Osteocyte (in vitro differentiated cells): ENCODE results near the gene EEPD1. TPM values are rescaled to one million over a fixed set of nuclear protein-coding genes. Genes with fewer than 3 reads are reported as not detected.
A peak's percentile ranks its signal among the peaks of the same experiment; 100 is the strongest.
"Not testable (repeated sequence)": the region's sequence is repeated elsewhere in the genome, so short reads cannot be mapped to it uniquely, and the experiment has no call there.

Experiments used
- DNase-seq: peaks from one replicate; pipeline ENCODE4 v3.0.0; 2021; ENCODE audit warnings: mixed read lengths; ENCODE audit not compliant: unreplicated experiment; ENCODE audit errors: extremely low spot score
- H3K27ac Mint-ChIP-seq: one replicate; pipeline ENCODE4 v1.8.0; 2021; ENCODE audit warnings: mild to moderate bottlenecking, mixed read lengths; ENCODE audit not compliant: unreplicated experiment
- H3K27me3 Mint-ChIP-seq: one replicate; pipeline ENCODE4 v1.8.0; 2021; ENCODE audit warnings: mixed read lengths; ENCODE audit not compliant: unreplicated experiment
- H3K36me3 Mint-ChIP-seq: one replicate; pipeline ENCODE4 v1.8.0; 2021; ENCODE audit warnings: mixed read lengths; ENCODE audit not compliant: unreplicated experiment
- H3K4me1 Mint-ChIP-seq: one replicate; pipeline ENCODE4 v1.8.0; 2021; ENCODE audit warnings: mixed read lengths; ENCODE audit not compliant: unreplicated experiment
- H3K4me3 Mint-ChIP-seq: one replicate; pipeline ENCODE4 v1.8.0; 2021; ENCODE audit warnings: mild to moderate bottlenecking, moderate library complexity, mixed read lengths; ENCODE audit not compliant: unreplicated experiment
- H3K9me3 Mint-ChIP-seq: one replicate; pipeline ENCODE4 v1.8.0; 2021; ENCODE audit warnings: mixed read lengths; ENCODE audit not compliant: unreplicated experiment
- total RNA-seq: library from RNA; stranded (reverse); gene quantifications from 2 replicates; pipeline ENCODE4 v1.2.1, GENCODE V29; 2021
- TF ChIP-seq, protein P1 (sequence below): fragments of 200-600 bp; sonication (generic); IDR thresholded peaks from 2 replicates; pipeline ENCODE4 v1.5.0; 2021; ENCODE audit warnings: antibody characterized with exemption, mild to moderate bottlenecking, moderate library complexity

EEPD1 gene
- total RNA-seq, 1 donor from 2014 or later, result 1.3 TPM

DNA sequence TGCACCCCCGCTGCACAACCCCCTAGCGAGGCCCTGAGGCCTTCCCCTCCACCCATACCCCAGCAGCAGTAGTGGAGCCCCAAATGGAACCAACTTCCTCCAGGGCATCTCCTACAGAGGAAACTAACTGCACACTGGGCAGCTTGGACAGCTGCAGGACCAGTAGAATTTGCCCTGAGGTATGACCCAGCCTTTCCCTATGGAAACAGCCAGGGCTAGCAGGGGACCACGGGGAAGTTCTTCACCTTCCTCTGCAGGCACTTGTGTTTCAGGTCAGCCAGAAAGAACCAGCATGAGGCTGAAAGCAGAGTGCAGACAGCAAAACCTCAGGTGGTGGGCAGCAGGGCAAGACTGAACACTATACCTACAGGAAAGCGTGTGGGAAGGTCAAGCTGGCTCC, 5.7 kb upstream of the EEPD1 start:
- Mint-ChIP-seq H3K36me3 (peaks cover 2% of the 10 kb centered on the region), H3K27me3 (peaks cover 22% of the 10 kb centered on the region), H3K27ac (no peak overlapping the region), H3K4me1 (no peaks in the 10 kb centered on the region), H3K4me3 (no peak overlapping the region), H3K9me3 (no peaks in the 10 kb centered on the region)
- TF ChIP-seq, protein P1, sequence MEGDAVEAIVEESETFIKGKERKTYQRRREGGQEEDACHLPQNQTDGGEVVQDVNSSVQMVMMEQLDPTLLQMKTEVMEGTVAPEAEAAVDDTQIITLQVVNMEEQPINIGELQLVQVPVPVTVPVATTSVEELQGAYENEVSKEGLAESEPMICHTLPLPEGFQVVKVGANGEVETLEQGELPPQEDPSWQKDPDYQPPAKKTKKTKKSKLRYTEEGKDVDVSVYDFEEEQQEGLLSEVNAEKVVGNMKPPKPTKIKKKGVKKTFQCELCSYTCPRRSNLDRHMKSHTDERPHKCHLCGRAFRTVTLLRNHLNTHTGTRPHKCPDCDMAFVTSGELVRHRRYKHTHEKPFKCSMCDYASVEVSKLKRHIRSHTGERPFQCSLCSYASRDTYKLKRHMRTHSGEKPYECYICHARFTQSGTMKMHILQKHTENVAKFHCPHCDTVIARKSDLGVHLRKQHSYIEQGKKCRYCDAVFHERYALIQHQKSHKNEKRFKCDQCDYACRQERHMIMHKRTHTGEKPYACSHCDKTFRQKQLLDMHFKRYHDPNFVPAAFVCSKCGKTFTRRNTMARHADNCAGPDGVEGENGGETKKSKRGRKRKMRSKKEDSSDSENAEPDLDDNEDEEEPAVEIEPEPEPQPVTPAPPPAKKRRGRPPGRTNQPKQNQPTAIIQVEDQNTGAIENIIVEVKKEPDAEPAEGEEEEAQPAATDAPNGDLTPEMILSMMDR, result no peak
- no peak for DNase-seq

- Mint-ChIP-seq H3K4me1 (no peaks in the 10 kb centered on the region), H3K9me3 (no peaks in the 10 kb centered on the region), H3K36me3 (peaks cover 2% of the 10 kb centered on the region), H3K4me3 (no peak overlapping the region), H3K27ac (no peak overlapping the region), H3K27me3 (peaks cover 20% of the 10 kb centered on the region)
- TF ChIP-seq, protein P1, result no peak
- no peak for DNase-seq
Observed at GRCh38 chr7:36148422-36149065, 4.5 kb upstream of the EEPD1 start.

DNA sequence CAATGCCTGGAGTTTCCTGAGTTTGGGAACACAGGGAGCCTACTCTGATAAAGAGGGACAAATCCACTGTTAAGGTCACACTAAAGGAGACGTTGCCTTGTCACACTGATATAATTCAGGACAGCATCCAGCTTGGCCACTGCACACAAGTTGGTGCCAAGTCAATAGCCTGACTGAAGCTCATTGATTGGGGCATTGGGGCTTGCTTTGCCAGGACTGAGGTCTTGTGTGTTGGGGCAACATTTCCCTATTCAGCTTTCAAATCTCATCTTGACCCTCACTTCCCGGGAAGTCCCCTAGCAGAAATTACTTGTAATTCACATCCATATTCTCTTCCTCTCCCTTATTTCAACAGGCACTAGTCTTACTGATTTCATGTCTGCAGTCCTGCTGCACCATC, 3.8 kb upstream of the EEPD1 start:
- H3K27me3 Mint-ChIP-seq, result peaks cover 20% of the 10 kb centered on the region
- not testable (repeated sequence) for H3K4me1 Mint-ChIP-seq, H3K9me3 Mint-ChIP-seq, H3K36me3 Mint-ChIP-seq, DNase-seq, H3K27ac Mint-ChIP-seq, H3K4me3 Mint-ChIP-seq

GRCh38 chr7:36149694-36150452, 3.2 kb upstream of the EEPD1 start:
- H3K9me3 Mint-ChIP-seq, result no peaks in the 10 kb centered on the region
- peaks cover 6% of the 10 kb centered on the region for H3K4me1 Mint-ChIP-seq
- peaks cover 14% of the 10 kb centered on the region for H3K27me3 Mint-ChIP-seq
- TF ChIP-seq, protein P1, result no peak
- H3K36me3 Mint-ChIP-seq, result peaks cover 2% of the 10 kb centered on the region
- no peak overlapping the region for H3K27ac Mint-ChIP-seq
- no peak overlapping the region for H3K4me3 Mint-ChIP-seq
- DNase-seq, result no peak

GRCh38 chr7:36151921-36152755, 916 bp upstream of the EEPD1 start:
- peak overlapping the region; percentile 70 for H3K4me3 Mint-ChIP-seq
- H3K27ac Mint-ChIP-seq, result peak overlapping the region; percentile 42
- no peaks in the 10 kb centered on the region for H3K9me3 Mint-ChIP-seq
- no peaks in the 10 kb centered on the region for H3K27me3 Mint-ChIP-seq
- TF ChIP-seq, protein P1, result no peak
- DNase-seq, result no peak
- peaks cover 15% of the 10 kb centered on the region for H3K4me1 Mint-ChIP-seq
- H3K36me3 Mint-ChIP-seq, result no peaks in the 10 kb centered on the region
